Suprapubic skin (tissue), 4 donors: ENCODE results near the gene UBN2. TPM values are rescaled to one million over a fixed set of nuclear protein-coding genes. Genes with fewer than 3 reads are reported as not detected.

Source experiments
- DNase-seq, 2 donors: peaks; one replicate each; pipeline ENCODE4 v3.0.0-alpha.2; 2019; ENCODE audit warnings: low spot score in 2 of 2
- H3K27ac ChIP-seq: fragments of 200-600 bp; sonication (generic); one replicate; pipeline ENCODE4 v1.5.1; 2019
- H3K27me3 ChIP-seq: fragments of 200-600 bp; sonication (generic); one replicate; pipeline ENCODE4 v1.5.1; 2019
- H3K36me3 ChIP-seq: fragments of 200-600 bp; sonication (generic); one replicate; pipeline ENCODE4 v1.5.1; 2019
- H3K4me1 ChIP-seq: fragments of 200-600 bp; sonication (generic); one replicate; pipeline ENCODE4 v1.5.1; 2019
- H3K4me3 ChIP-seq: fragments of 200-600 bp; sonication (generic); one replicate; pipeline ENCODE4 v1.5.1; 2019; ENCODE audit warnings: mild to moderate bottlenecking
- H3K9me3 ChIP-seq: fragments of 200-600 bp; sonication (generic); one replicate; pipeline ENCODE4 v1.5.1; 2019
- CTCF ChIP-seq, 2 donors: fragments of 200-600 bp in 1 of 2; fragments of 450-650 bp in 1 of 2; sonication (generic) in 1 of 2; IDR thresholded peaks; one replicate each; pipeline ENCODE4 v1.5.1; 2016 to 2019; ENCODE audit warnings: antibody characterized with exemption in 2 of 2, mild to moderate bottlenecking in 1 of 2, moderate library complexity in 1 of 2
- EP300 ChIP-seq: sonication (generic); formaldehyde crosslinking; IDR thresholded peaks from one replicate; pipeline ENCODE4 v1.6.1; 2017; ENCODE audit warnings: antibody characterized with exemption
- POLR2A ChIP-seq, 2 donors: fragments of 450-650 bp; IDR thresholded peaks; one replicate each; pipeline ENCODE4 v1.6.1; 2017; ENCODE audit warnings: antibody characterized with exemption in 2 of 2, mild to moderate bottlenecking in 2 of 2, moderate library complexity in 2 of 2
- POLR2AphosphoS5 ChIP-seq, 3 donors: sonication (generic); formaldehyde crosslinking; IDR thresholded peaks; one replicate each; pipeline ENCODE4 v1.6.1; 2017; ENCODE audit warnings: antibody characterized with exemption in 3 of 3
- WGBS: methylation state at CpG from one replicate; pipeline ENCODE4 v1.1.5; 2018; 5-methylcytosine and 5-hydroxymethylcytosine counted together
- total RNA-seq, 4 donors: library from RNA; depleted of rRNA; stranded (reverse); fragments of >200 nt; gene quantifications; one replicate each; pipeline ENCODE4 v1.1.0, GENCODE V29; 2016

UBN2 gene
- total RNA-seq, 4 donors from 2014 or later: 22.4 to 60.3 (median 29.2) TPM

- peaks cover 12% of the 10 kb centered on the region for H3K4me1 ChIP-seq
- TF ChIP-seq POLR2A (IDR thresholded peaks at IDR 0.05): no peak
- TF ChIP-seq POLR2AphosphoS5 (IDR thresholded peaks at IDR 0.05): no peak
- no peak for TF ChIP-seq CTCF (IDR thresholded peaks at IDR 0.05)
- no peak for TF ChIP-seq EP300
- H3K9me3 ChIP-seq: no peaks in the 10 kb centered on the region
- WGBS: 93% methylated on average over 1 of the region's 1 CpG
- DNase-seq: no peak
- no peak overlapping the region for H3K27ac ChIP-seq
- no peaks in the 10 kb centered on the region for H3K27me3 ChIP-seq
- no peak overlapping the region for H3K4me3 ChIP-seq
- H3K36me3 ChIP-seq: peaks cover 15% of the 10 kb centered on the region
These were observed 114.0 kb downstream of the UBN2 start for GRCh38 chr7:139345042-139345441.

GRCh38 chr7:139351027-139351426 lies 120.0 kb downstream of the UBN2 start:
- no peak overlapping the region for H3K4me3 ChIP-seq
- no peak overlapping the region for H3K27ac ChIP-seq
- H3K9me3 ChIP-seq: no peaks in the 10 kb centered on the region
- H3K4me1 ChIP-seq: no peaks in the 10 kb centered on the region
- WGBS: 100% methylated on average over 2 of the region's 2 CpGs
- no peak for DNase-seq
- TF ChIP-seq CTCF (IDR thresholded peaks at IDR 0.05) (no peak), POLR2AphosphoS5 (IDR thresholded peaks at IDR 0.05) (no peak), EP300 (no peak), POLR2A (IDR thresholded peaks at IDR 0.05) (no peak)
- no peaks in the 10 kb centered on the region for H3K27me3 ChIP-seq
- peaks cover 13% of the 10 kb centered on the region for H3K36me3 ChIP-seq

- H3K4me1 ChIP-seq: peaks cover 6% of the 10 kb centered on the region
- no peak for DNase-seq
- H3K4me3 ChIP-seq: no peak overlapping the region
- WGBS: 98% methylated on average over 2 of the region's 2 CpGs
- no peaks in the 10 kb centered on the region for H3K9me3 ChIP-seq
- H3K27ac ChIP-seq: no peak overlapping the region
- no peaks in the 10 kb centered on the region for H3K36me3 ChIP-seq
- TF ChIP-seq POLR2AphosphoS5 (IDR thresholded peaks at IDR 0.05) (no peak), EP300 (no peak), POLR2A (IDR thresholded peaks at IDR 0.05) (no peak), CTCF (IDR thresholded peaks at IDR 0.05) (no peak)
- H3K27me3 ChIP-seq: no peaks in the 10 kb centered on the region
These were observed 123.7 kb downstream of the UBN2 start for GRCh38 chr7:139354729-139355128.

GRCh38 chr7:139355320-139355719 lies 124.3 kb downstream of the UBN2 start:
- Histone ChIP-seq H3K27ac (no peak overlapping the region), H3K27me3 (no peaks in the 10 kb centered on the region), H3K36me3 (no peaks in the 10 kb centered on the region), H3K4me1 (peaks cover 6% of the 10 kb centered on the region), H3K9me3 (no peaks in the 10 kb centered on the region), H3K4me3 (no peak overlapping the region)
- DNase-seq: no peak
- WGBS: 94% methylated on average over 1 of the region's 1 CpG
- TF ChIP-seq POLR2AphosphoS5 (IDR thresholded peaks at IDR 0.05) (no peak), POLR2A (IDR thresholded peaks at IDR 0.05) (no peak), EP300 (no peak), CTCF (IDR thresholded peaks at IDR 0.05) (no peak)

Other genes with a start within 250 kb of the UBN2 start
- gene KIAA1549, start 249.8 kb upstream of the UBN2 start, total RNA-seq: 1 to 10 TPM in 3 of 4 donors, under 1 TPM in 1; 0.83 to 2.1 (median 1.5) TPM
- 10 to 100 TPM; 22.1 to 44.6 (median 22.5) TPM for gene ZC3HAV1L, start 195.2 kb upstream of the UBN2 start, total RNA-seq
- 10 to 100 TPM; 27.0 to 34.4 (median 29.8) TPM for gene ZC3HAV1, start 121.5 kb upstream of the UBN2 start, total RNA-seq
- gene FMC1, start 110.1 kb downstream of the UBN2 start, total RNA-seq: 10 to 100 TPM in 1 of 4 donors, 1 to 10 TPM in 3; 5.2 to 11.8 (median 7.8) TPM
- gene LUC7L2, start 128.7 kb downstream of the UBN2 start, total RNA-seq: 100 to 1,000 TPM in 1 of 4 donors, 10 to 100 TPM in 3; 39.7 to 115 (median 51.5) TPM